ENCODE data around the gene MPND. TPM values are rescaled to one million over a fixed set of nuclear protein-coding genes. Genes with fewer than 3 reads are reported as not detected.

Gene MPND
- total RNA-seq, 4 donors from 2014 or later = 6.5 to 9.5 (median 8.9) TPM

- no peak for TF ChIP-seq POLR2A (IDR thresholded peaks at IDR 0.05)
- Histone ChIP-seq H3K27me3 (no peaks in the 10 kb centered on the region), H3K9me3 (no peaks in the 10 kb centered on the region), H3K27ac (no peak overlapping the region), H3K4me3 (no peak overlapping the region), H3K4me1 (peaks cover 12% of the 10 kb centered on the region), H3K36me3 (peaks cover 30% of the 10 kb centered on the region)
- WGBS = 95% methylated on average over 8 of the region's 8 CpGs
- no peak for DNase-seq (ENCODE audit: low spot score in 2 of 2)
These were observed 6.7 kb downstream of the MPND start for GRCh38 chr19:4350111-4350510.

- no peak for DNase-seq (ENCODE audit: low spot score in 2 of 2)
- Histone ChIP-seq H3K27me3 (no peaks in the 10 kb centered on the region), H3K27ac (no peak overlapping the region), H3K36me3 (peaks cover 30% of the 10 kb centered on the region), H3K4me3 (no peak overlapping the region), H3K4me1 (peaks cover 6% of the 10 kb centered on the region), H3K9me3 (no peaks in the 10 kb centered on the region)
- 93% methylated on average over 9 of the region's 9 CpGs for WGBS
- no peak for TF ChIP-seq POLR2AphosphoS5 (IDR thresholded peaks at IDR 0.05)
- TF ChIP-seq EP300 (IDR thresholded peaks at IDR 0.05) = no peak
- no peak for TF ChIP-seq CTCF (IDR thresholded peaks at IDR 0.05)
- no peak for TF ChIP-seq POLR2A (IDR thresholded peaks at IDR 0.05)
These were observed 7.4 kb downstream of the MPND start for GRCh38 chr19:4350726-4351125.

GRCh38 chr19:4352701-4353121 is 9.3 kb downstream of the MPND start:
- Histone ChIP-seq H3K36me3 (peaks cover 30% of the 10 kb centered on the region), H3K4me3 (no peak overlapping the region), H3K9me3 (no peaks in the 10 kb centered on the region), H3K27me3 (no peaks in the 10 kb centered on the region), H3K4me1 (peaks cover 6% of the 10 kb centered on the region), H3K27ac (no peak overlapping the region)
- TF ChIP-seq CTCF (IDR thresholded peaks at IDR 0.05) = peak; percentile 25 to 91
- no peak for TF ChIP-seq EP300 (IDR thresholded peaks at IDR 0.05)
- TF ChIP-seq POLR2A (IDR thresholded peaks at IDR 0.05) = no peak
- no peak for TF ChIP-seq POLR2AphosphoS5 (IDR thresholded peaks at IDR 0.05)
- DNase-seq (ENCODE audit: low spot score in 2 of 2) = peak in 1 of 2 donors; percentile 70
- 65% methylated on average over 8 of the region's 9 CpGs for WGBS

- Histone ChIP-seq H3K36me3 (peaks cover 39% of the 10 kb centered on the region), H3K9me3 (no peaks in the 10 kb centered on the region), H3K4me3 (no peak overlapping the region), H3K4me1 (peaks cover 6% of the 10 kb centered on the region), H3K27me3 (no peaks in the 10 kb centered on the region), H3K27ac (no peak overlapping the region)
- TF ChIP-seq POLR2AphosphoS5 (IDR thresholded peaks at IDR 0.05) (no peak), EP300 (IDR thresholded peaks at IDR 0.05) (no peak), CTCF (IDR thresholded peaks at IDR 0.05) (no peak), POLR2A (IDR thresholded peaks at IDR 0.05) (no peak)
- DNase-seq (ENCODE audit: low spot score in 2 of 2) = no peak
- 85% methylated on average over 11 of the region's 12 CpGs for WGBS
These were observed 10.9 kb downstream of the MPND start for GRCh38 chr19:4354282-4354681.

GRCh38 chr19:4354897-4355296 is 11.5 kb downstream of the MPND start:
- no peaks in the 10 kb centered on the region for H3K27me3 ChIP-seq
- H3K9me3 ChIP-seq = no peaks in the 10 kb centered on the region
- peaks cover 6% of the 10 kb centered on the region for H3K4me1 ChIP-seq
- DNase-seq (ENCODE audit: low spot score in 2 of 2) = peak in 1 of 2 donors; percentile 67
- 97% methylated on average over 7 of the region's 17 CpGs for WGBS
- peaks cover 45% of the 10 kb centered on the region for H3K36me3 ChIP-seq
- H3K4me3 ChIP-seq = no peak overlapping the region
- no peak for TF ChIP-seq CTCF (IDR thresholded peaks at IDR 0.05)
- TF ChIP-seq POLR2AphosphoS5 (IDR thresholded peaks at IDR 0.05) = no peak
- no peak for TF ChIP-seq EP300 (IDR thresholded peaks at IDR 0.05)
- TF ChIP-seq POLR2A (IDR thresholded peaks at IDR 0.05) = no peak
- H3K27ac ChIP-seq = no peak overlapping the region
